NCI-H446 (cell line): ENCODE measurements around the gene JAG2.

Experiments used
- DNase-seq, 2 experiments: peaks; one replicate each; lab custom pipeline; 2025; lab: John Stamatoyannopoulos, UW

JAG2 gene

GRCh38 chr14:105168496-105168978 is at the start of gene JAG2:
Gene JAG2, minus strand, starts transcription at chr14:105168776. Its CDS starts 356 bp downstream, at chr14:105168420.
- DNase-seq, result peak in 1 of 2 experiments; percentile 73

- DNase-seq, result no peak
Measured at GRCh38 chr14:105217774-105218173, 49.2 kb upstream of the JAG2 start.

GRCh38 chr14:105216490-105217247 is 48.1 kb upstream of the JAG2 start:
- no peak for DNase-seq

DNA sequence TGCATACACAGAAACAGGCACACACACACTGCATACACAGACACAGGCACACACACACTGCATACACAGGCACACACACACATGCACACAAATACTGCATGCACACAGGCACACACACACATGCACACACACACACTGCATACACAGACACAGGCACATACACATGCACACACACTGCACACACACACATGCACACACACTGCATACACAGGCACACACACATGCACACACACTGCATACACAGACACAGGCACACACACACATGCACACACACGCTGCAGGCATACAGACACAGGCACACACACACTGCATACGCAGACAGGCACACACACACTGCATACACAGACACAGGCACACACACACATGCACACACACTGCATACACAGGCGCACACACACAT is 47.0 kb upstream of the JAG2 start:
- DNase-seq, result no peak

DNA sequence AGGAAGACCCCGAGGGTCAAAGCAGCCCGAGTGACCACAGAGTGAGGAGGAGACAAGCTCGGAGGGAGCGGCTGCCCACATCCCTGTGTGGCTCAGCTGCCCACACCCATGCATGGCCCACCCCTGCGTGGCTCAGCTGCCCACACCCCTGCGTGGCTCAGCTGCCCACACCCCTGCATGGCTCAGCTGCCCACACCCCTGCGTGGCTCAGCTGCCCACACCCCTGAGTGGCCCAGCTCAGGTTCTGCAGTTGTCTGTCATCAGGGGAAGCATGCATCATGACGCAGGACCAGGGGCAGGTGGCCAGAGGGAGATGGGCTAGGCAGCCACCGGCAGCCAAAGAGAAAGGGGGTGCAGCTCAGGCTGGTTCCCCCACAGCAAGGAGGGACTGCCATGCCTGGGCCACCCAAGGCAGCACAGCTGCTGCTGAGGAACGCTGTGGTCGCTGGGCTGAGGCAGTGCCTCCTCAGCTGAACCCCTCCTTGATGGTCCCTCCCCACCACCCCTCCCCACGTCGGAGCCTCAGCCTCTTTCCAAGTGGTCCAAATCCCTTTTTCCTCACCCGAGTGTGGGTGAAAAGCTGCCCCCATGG is 45.8 kb upstream of the JAG2 start:
- DNase-seq, result no peak

GRCh38 chr14:105213361-105213760 is 44.8 kb upstream of the JAG2 start:
- no peak for DNase-seq

GRCh38 chr14:105212541-105213300 is 44.1 kb upstream of the JAG2 start:
- no peak for DNase-seq

GRCh38 chr14:105211758-105212089 is 43.1 kb upstream of the JAG2 start:
- no peak for DNase-seq

- DNase-seq, result no peak
Measured at GRCh38 chr14:105211086-105211757, 42.6 kb upstream of the JAG2 start.

- DNase-seq, result no peak
Measured at GRCh38 chr14:105210266-105211025, 41.9 kb upstream of the JAG2 start.

DNA sequence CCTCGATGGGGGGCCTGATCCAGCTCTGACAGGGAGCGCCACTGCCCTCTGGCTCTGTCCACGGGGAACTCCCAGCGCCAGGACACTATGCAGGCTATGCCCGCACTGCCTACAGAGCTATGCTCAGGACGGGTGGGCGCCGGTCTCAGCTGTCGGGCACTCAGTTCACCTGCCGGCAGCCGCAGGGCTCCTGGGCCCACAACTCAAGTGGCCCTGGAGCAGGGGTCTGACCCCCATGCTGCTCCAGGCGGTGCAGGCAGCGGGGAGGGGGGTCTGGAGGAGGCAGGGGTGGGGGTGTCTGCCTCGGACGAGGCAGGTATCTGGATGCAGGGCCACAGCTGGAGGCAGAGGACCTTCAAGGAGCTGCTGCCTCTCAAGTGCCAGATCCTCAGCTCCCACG is 41.1 kb upstream of the JAG2 start:
- no peak for DNase-seq

DNA sequence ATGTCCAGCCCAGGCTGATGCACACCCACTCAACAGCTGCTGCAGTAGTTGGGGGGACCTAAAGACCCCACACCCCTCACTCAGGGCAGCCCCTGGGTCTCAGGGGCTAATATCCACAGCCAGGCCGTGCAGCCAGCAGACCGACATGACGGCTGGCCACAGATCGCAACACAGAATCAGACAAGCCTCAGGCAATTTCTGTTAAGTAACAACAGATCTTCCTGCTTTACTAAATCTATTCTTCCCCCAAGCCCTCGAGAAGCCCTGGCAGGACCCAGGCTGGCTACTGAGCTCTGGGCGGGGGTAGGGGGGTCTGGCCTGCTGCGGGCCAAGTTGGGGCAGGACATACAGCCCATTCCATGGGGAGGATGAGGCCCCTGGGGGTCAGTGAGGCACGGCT is 40.5 kb upstream of the JAG2 start:
- no peak for DNase-seq

DNA sequence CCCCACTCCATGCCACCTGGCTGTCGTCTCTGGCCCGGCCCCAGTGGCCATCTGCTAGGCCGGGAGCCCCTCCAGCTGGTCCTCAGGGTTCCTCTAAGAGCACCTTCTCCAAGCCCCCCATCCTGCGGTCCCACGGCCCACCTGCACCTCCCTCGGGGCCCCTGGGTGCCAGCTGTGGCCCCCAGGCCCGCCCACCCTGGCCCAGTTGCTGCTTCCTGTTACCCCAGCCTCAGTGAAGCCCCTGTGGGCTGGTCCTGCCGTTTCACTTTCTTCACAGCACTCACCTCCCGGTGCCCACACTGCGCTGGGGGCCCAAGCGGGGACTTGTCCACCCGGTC is 40.1 kb upstream of the JAG2 start:
- no peak for DNase-seq

DNA sequence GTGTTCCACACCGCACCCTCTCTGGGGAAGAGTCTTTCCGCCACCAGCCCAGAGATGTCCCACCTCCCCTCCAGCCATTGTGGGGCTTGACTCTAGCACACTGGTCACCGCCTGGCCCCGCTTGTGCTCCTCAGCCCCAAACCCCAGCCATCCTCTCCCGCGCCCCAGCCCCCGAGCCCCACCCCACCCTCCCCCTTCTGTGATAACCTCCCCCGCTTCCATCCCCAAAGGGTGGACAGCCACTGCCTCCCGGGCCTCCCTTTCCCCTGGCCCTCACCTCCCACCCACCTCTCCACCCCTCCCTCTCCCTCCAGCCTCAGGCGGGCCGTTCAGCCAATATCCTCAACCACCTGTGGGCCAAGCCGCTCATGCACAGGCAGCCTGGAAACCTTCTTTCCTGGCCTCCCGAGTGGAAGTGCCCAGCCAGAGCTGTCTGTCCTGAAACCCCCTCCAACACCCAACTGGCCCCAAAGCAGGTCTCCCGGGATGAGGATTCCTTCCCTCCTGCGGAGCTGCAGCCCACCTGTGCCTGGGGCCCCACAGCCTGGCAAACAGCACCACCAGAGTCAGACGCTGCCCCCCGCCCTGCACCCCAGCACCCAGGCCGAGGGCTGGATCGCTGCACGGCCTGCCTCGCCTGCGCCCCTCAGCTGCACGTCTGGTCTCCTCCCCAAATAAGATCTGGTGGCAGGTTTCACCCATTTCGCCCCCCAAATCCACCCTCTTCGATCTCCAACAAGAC is 39.6 kb upstream of the JAG2 start:
- DNase-seq, result no peak

DNA sequence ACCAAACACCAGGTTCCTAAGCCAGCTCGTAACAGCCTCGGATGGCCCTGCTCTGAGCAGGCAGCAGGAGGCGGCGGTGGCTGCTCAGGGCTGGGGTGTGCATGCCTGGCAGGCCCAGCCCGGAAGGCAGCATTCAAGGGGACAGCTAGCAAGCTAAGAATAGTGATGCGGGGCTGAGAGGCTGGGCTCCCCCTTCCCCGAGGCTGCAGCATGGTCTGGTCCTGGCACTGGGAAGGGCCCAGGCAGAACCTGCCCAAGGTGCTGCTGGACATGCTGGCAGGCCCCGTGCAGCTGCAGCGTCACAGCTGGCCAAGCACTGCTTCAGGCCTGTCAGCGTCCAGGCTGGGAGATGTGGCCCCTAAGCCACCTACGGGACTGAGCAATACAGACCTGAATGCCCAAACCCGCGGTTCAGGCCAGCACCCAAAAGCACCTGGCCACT is 38.9 kb upstream of the JAG2 start:
- no peak for DNase-seq

GRCh38 chr14:105206873-105207272 is 38.3 kb upstream of the JAG2 start:
- DNase-seq, result no peak

DNA sequence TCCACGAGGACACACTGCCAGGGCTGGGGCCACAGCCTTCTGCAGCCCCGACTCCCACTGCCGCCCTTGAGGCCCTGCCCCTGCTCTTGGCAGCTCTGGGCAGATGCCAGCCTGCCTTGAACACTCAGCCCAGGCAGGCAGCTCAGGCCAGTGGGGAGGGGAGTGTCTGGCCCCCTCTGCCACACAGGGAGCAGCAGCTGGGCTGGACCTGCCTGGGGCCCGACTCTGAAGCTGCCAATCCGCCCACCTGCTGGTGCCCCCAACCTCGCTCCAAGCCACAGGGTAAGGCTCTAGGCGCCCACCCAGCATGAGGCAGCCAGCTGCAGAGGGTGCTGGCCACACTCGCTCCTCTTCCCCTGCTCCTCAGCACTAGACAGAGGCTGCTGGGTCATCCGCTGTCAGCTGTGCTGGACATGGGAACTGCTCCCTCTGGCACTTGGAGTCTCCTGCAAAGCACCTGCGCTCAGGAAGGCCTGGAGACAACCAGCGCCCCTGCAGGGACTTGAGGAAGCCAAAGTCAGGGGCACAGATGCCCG is 37.2 kb upstream of the JAG2 start:
- DNase-seq, result peak in 1 of 2 experiments; percentile 68

- DNase-seq, result no peak
Measured at GRCh38 chr14:105204931-105205672, 36.5 kb upstream of the JAG2 start.

- no peak for DNase-seq
Measured at GRCh38 chr14:105204206-105204930, 35.8 kb upstream of the JAG2 start.
